GM18909 (cell line): ENCODE results near the gene CACNA1E.

Experiments
- ATAC-seq: cut with Tn5 transposase; IDR thresholded peaks from one replicate; pipeline ENCODE4 v1.9.1; 2021; ENCODE audit warnings: mild to moderate bottlenecking; ENCODE audit not compliant: unreplicated experiment, poor library complexity

Gene CACNA1E

DNA sequence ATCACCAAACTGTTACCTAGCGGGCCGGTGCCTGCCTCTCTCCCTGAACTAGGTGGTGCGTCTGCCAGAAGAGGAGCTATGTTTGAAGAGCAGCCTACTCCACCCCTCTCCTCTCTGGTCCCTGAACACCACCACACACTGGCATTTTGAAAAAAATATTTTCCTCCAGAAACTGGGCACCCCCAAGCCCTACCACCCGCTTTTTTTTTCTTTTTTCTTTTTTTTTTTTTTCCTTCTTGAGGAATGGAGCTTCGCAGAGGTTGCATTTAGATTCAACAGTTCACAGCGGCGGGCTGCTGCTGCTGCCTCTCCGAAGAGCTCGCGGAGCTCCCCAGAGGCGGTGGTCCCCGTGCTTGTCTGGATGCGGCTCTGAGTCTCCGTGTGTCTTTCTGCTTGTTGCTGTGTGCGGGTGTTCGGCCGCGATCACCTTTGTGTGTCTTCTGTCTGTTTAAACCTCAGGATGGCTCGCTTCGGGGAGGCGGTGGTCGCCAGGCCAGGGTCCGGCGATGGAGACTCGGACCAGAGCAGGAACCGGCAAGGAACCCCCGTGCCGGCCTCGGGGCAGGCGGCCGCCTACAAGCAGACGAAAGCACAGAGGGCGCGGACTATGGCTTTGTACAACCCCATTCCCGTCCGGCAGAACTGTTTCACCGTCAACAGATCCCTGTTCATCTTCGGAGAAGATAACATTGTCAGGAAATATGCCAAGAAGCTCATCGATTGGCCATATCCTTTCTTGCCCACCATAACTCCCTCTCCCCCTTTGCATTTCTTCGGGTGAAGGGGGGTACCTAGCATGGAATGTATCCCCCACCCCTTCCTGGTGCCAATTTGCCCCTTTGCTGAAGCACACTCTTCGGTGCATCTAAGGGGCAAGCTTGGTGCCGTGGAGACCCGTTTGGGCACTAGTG, at the start of gene CACNA1E:
Gene CACNA1E, plus strand, starts transcription at position 233 of the 911 bp plus-strand sequence. Its CDS starts 228 bp downstream, at position 461.
- ATAC-seq = no peak

DNA sequence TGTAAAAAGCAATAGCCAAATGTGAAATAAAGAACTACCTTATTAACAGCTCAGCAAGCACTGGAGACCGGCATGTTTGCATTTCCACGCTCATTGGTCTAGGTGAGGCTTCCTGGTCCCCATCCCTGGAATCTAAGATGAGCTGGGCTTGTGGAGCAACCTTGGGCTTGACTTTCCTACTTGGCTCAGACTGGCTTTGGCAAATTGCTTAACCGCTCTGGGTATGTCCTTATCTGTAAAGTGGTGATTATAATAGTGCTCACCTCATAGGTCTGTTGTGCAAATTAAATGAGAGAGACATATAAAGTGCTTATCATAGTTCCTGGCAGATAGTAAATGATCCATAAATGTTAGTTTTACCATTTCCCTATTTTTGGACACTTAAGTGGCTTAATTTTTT, 49.4 kb upstream of the CACNA1E start:
- no peak for ATAC-seq

DNA sequence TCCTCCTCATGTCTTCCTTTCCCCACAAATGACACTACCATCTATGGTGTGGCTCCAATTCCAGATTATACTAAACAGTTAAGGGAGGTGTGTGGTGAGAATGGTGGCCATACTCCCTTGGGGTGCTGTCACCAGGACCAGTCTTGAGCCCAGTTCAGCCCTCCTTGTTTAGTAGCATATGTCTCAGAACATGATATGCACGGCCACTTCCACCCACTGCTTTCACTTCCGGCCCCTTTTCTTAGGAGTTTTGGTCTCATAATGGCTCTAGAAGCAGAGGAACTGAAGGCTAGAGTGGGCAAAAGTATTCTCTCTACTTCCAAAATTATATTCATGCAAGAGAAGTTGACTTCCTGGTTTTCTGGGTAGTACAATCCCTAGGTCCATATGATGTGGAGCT, 45.3 kb upstream of the CACNA1E start:
- ATAC-seq = peak; percentile 70

DNA sequence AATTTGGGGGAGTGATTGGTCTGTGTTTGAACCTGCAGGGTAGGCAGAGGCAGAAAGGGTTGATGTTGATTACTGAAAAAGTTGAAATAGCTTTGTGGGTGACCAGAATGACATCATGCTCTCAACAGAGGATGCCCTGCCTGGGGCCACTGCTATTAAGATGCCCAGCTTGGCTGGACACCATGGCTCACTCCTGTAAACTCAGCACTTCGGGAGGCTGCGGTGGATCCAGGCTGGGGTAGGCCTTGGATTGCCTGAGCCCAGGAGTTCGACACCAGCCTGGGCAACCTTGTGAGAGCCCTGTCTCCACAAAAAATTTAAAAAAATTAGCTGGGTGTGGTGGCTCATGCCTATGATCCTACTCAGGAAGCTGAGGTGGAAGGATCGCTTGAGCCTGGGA, 42.8 kb upstream of the CACNA1E start:
- no peak for ATAC-seq

DNA sequence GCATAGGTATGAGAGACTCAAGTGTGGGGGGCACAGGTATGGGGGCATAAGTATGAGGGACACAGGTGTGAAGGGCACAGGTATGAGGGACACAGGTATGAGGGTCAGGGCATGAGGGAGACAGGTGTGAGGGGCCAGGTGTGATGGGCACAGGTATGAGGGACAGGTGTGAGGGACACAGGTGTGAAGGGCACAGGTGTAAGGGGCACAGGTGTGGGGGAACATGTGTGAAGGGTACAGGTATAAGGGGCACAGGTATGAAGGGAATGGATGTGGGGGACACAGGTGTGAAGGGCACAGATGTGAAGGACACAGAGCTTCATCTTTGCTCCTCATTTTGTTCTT, 41.2 kb upstream of the CACNA1E start:
- no peak for ATAC-seq

DNA sequence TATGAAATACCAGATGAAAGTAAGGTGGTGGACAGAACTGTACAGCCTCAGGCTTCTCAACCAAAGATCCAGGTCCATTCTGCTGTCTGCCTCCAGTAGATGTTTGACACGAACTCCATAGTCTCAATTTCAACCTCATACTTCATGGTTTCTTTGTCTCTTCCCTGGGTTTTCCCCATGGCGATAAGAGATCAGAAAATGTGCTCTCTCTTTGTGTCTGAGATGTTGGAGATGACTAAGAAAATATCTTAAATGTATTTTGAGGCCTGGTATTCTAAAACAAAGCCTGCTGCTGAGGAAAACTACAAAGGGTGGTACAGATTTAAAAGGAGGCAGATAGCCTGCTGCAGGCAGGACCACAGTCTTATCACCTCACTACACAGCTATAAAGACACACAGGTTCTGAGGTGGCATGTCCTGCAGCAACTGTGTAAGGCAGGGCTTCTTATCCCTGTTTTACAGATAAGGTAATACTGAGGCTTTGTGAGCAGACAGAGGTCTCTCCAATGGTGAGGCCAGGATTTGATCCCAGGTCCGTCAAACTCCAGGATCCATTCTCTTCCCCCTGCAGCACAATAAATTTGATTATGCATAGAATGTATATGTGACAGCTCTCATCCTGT, 40.0 kb upstream of the CACNA1E start:
- no peak for ATAC-seq

DNA sequence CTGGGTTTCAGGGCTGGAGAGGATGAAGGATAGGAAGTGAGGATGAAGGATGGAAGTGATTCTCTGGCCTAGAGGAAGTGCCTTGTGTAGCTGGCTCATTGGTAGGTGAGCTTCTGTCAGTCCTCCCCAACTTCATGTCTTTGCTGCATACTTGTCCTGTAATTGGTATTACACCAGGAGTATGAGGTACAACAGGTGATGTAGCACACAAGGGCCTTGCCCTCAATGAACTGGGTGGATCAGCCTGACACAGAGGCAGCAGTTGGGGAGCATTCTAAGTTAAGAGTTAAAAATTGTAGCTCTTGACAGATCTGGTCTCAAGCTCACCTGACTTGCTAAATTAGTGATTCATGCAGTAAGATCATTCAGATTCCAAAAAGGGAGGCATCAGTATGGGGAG, 37.9 kb upstream of the CACNA1E start:
- ATAC-seq = no peak

DNA sequence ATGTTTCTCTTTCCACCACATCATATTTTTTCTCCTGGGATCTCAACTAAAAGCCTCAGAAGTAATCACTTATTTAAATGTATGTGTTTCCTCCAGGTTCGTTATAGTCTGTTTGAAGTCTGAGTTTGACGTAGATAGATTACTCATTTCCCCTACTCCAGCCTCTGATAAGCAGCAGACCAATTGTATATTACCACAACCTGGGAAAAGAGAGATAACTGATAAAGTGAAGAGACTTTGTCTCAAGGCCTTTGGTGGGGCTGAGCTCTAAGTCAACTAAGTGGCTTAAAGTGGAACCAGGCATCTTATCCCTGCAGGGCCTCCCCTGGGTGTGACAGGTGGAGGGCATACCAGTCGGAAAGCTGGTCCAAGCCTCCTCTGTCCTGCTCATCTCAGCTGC, 34.9 kb upstream of the CACNA1E start:
- no peak for ATAC-seq

DNA sequence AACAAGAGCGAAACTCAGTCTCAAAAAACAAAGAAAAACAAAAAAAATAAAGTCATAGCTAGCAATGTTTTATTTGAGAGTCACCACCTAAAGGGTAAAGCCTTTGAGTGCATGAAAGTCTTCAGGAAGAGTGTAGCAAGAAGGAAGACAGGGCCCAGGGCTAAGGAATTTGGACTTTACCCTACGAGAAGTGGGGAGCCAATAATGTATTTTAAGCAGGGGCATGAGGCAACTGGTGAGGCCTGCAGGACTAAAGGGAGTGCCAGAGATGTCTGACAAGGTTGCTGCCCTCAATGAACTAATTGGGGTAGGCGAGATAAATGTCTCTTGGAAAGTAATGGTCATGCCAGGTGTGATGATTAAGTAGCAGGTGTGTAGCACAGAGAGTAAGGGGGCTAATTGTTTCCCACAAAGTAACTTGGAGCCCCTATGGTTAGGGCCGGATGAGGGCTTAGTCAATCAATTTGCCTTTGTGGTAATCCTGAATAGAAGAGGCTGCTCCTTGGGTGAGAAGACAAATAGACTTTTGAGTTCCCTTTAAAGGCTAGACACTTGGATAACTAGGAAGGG, 31.6 kb upstream of the CACNA1E start:
- ATAC-seq = no peak

DNA sequence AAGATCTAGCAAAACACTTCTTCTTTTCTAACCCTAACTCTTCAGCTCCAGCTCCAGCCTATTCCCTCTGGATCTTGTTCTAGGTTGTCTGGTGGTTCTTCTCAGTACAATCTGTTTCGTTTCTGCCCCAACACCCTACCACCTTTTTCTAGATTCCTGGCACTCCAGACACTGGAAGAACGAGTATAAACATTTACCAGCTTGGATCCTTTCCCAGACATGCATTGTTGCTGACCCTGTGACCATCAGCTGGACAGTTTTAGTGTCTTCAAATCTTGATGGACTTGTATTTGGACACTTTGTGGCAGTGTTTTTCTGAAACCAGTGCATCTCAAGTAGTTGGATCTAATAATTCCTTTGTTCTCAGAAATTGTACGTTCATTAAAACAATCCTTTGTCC, 30.6 kb upstream of the CACNA1E start:
- no peak for ATAC-seq

DNA sequence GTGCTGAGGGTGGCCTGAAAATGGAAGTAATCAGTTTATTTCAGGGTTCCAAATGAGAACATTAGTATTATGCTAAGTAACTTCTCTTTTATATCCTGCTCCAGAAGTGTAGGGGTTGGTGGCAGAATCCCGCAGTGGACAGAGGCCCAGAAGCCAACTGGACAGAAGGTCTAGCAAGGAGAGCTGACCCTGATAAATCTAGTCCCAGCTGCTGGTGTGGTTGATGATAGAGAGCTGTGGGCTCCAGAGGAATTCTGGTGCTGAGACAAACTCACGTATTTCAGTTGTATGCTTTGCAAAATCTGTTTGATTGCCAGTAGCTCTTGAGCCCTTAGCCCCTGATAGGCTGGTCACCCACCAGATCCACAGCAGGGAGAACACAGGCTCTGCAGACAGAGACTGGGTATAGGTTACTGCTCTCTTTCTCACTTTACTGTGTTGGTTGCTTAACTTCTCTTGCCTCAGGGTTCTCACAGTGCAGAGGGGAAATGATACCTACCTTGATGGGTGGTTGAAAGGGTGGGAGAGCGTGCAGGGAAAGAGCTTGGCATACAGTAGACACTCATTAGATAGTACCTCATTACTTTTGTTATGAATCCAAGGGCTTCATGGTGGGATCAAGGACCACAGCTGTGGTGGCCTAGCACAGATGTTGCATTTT, 29.6 kb upstream of the CACNA1E start:
- no peak for ATAC-seq

DNA sequence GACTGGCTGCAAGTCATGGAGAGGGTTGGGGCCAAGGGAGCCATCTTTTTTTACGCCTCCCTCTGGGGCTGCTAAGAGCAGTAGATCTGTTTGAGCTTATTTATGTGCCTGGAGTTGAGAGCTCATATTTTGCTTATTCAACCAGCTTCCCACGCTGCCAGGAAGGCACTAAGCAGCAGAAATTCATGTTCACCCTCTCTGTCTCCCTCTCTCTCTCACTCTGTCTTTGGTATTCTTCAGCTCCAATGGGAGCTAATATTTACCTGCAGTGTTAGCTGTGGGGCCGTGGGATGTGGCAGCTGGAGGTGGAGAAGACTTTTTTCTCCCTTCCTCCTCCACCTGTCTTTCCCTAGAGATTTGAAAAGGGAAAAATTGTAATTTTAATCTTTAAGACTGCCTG, 26.8 kb upstream of the CACNA1E start:
- ATAC-seq = no peak

DNA sequence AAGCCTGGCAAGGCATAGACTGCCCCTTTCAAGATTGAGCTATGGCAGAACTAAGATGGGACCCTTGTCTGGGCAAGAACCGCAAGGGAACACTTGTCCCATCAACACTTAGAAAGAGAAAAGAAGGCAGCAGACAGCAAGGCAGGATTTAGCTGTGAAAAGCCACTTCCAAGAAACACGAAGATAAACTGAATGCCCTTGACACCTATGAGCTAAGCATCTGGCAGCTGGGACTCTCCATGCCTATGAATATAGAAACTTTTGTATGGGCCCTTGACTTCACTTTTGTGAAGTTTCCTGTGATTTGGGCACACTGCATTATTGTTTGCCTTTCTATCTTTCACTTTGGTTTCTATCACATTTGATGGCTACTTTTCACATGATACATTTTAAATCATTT, 24.9 kb upstream of the CACNA1E start:
- ATAC-seq = no peak

DNA sequence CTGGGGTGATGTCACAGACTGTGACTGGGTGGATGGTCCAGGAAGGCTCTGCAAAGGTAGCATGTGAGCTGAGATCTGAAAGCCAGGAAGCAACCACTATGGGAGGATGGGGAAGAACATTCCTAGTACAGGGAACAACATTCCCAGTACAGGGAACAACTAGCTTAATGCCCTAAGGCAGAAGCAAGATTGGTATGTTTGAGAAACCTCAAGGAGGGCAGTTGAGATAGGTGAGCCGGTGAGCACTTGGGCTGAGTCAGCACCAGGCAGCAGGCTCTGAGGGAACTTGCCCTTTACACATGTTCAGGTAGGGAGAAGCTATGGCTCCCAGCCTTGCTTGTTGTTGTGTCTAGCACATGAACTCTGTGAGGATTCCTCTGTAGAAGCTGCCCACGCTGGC, 24.2 kb upstream of the CACNA1E start:
- ATAC-seq = no peak

DNA sequence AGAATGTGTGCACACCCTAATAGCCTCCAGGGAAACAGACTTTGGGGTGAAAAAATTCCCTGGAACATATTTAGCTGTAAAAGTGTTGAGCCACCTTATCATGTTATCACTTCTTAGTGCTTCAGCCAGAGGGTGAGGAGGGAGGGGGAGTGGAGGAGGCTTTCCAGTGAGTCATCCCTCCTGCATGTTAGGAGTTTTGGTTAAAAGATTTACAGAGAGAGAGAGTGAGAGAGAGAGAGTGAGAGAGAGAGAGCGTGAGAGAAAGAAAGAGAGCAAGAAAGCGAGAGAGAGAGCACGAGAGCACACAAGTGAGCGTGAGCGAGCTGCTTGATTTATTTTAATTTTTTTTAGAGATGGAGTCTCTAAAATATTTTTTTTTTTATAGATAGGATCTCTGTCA, 13.5 kb upstream of the CACNA1E start:
- no peak for ATAC-seq

DNA sequence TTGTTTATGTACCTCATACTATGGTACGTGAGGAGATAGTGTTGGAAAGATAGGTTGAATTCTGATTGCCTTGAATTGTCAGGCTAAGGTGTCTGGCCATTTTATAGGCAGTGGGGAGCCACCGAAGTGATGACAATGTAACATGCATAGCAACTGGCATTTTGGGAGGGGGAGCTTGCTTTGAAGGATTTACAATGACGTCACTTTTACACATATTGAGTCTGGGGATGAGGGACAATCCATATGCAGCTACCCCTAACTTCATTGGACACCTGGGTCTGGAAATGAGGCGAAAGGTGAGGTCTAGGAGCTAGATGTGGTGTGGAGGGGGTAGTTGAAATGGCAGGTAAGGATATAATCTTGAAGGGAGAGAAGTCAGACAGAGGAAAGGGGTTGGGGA, 7.7 kb upstream of the CACNA1E start:
- ATAC-seq = no peak

DNA sequence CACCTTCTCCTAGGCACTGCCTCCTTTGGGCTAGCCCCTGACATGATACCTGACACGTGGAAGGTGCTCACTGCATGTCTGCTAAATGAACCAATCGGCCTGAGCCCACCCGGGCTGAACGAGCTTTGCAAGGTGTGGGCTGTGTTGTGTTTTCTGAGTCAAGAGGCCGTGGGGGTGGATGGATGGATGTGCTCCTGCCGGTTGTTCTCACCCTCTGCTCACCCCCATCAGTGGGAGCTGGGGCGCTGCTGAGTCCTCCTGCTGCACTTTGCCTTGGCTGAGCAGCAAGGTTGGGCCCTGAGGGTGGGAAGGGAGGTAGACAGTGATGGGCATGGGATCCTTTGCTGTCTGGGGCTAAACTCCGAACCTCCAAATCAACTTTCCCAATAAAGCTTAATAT, 6.7 kb upstream of the CACNA1E start:
- no peak for ATAC-seq

DNA sequence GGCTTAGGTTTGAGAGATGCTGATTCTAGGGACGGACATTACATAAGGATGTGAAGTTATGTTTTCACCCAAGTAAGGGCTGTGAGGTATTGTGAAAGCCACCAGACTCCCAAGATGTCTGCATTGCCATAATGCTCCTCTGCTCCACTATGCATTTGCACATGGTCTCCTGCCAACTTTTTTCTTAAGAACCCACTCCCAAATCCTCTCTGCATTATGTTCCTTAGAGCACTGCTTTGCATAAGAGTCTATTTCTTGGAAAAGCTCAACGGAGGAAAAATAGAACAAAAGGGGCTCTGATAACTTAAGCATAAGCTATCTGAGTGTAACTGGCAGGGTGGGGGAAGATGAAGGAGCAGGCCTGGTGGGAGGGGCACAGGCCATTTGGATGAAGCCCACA, 5.0 kb upstream of the CACNA1E start:
- no peak for ATAC-seq

DNA sequence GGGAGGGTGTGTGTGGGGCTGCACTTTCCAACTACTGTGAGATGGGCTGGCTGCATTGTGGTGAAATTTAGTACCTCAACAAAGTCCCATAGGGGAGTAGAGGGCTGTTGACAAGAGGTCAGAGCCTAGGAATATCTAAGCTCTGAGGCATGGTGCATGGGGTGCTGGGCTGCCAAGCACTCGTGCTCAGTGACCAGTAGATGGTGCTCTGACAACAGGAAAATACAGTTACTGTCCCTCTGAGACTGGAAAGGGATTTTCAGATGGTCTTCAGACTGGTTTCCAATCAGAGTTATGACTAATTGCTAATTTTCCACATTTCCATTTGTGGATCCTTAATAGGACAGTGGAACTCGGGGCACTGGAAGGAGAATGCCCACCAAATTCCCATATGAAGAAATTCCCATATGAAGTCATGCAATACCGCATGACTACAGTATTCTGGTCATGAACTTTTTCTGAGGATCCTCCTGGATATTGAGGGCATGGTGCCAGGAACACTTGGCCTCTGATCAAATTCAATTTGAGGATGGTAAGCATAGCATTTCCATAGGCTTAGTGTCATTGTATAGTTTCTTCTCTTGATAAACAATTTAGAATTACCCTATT, 4.1 kb upstream of the CACNA1E start:
- ATAC-seq = peak; percentile 48

DNA sequence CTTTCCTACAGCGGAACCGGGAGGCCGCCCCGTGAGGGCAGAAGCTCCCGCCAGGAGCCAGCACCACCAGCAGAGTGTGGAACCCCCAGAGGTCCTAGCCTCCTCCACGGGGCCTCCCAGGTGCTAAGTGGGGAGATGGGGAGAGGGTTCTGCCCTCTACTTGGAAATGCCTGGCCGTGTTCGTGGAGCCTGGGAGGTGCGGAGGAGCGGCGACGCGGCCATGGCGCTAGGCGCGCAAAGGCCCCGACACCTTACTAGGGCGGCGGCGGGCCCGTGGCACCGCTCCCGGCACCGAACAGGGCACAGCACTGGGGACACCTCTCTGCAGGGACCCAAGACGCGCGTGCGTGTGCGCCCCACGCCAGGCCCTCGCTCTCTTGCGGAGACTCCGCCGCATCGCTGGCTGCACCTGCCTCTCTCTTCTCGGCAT, 1.3 kb upstream of the CACNA1E start:
- no peak for ATAC-seq
